GM23338 (cell line): ENCODE data around the gene INO80E. TPM values are rescaled to one million over a fixed set of nuclear protein-coding genes. Genes with fewer than 3 reads are reported as not detected.
"Not testable (repeated sequence)": the region's sequence is repeated elsewhere in the genome, so short reads cannot be mapped to it uniquely, and the experiment has no call there.

ENCODE experiments used
- ATAC-seq: fragments of 200-7000 bp; cut with Tn5 transposase; 3 replicates; pipeline ENCODE4 v1.9.1; 2020
- DNase-seq: peaks from one replicate; pipeline ENCODE4 v3.0.0-alpha.2; 2015; ENCODE audit warnings: low spot score
- H2AFZ ChIP-seq: fragments of 200-600 bp; sonication (generic); 2 replicates; pipeline ENCODE4 v1.8.0; 2016; ENCODE audit warnings: antibody characterized with exemption, mild to moderate bottlenecking, moderate library complexity
- H3F3A ChIP-seq: fragments of 200-600 bp; sonication (generic); replicated peaks from 2 replicates; pipeline ENCODE4 v1.8.0; 2017; ENCODE audit warnings: antibody characterized with exemption, mixed run types, low read depth
- H3K27ac ChIP-seq: fragments of 200-600 bp; sonication (generic); 2 replicates; pipeline ENCODE4 v1.6.1; 2016; ENCODE audit warnings: low read depth
- H3K27me3 ChIP-seq: fragments of 200-600 bp; sonication (generic); 2 replicates; pipeline ENCODE4 v1.8.0; 2016; ENCODE audit warnings: mild to moderate bottlenecking, mixed run types, moderate library complexity; ENCODE audit not compliant: insufficient read depth
- H3K36me3 ChIP-seq: fragments of 200-600 bp; sonication (generic); 2 replicates; pipeline ENCODE4 v1.8.0; 2016; ENCODE audit warnings: mild to moderate bottlenecking; ENCODE audit not compliant: insufficient read depth
- H3K4me1 ChIP-seq: fragments of 200-600 bp; sonication (generic); 2 replicates; pipeline ENCODE4 v1.8.0; 2016; ENCODE audit warnings: mild to moderate bottlenecking, moderate library complexity; ENCODE audit not compliant: insufficient read depth
- H3K4me2 ChIP-seq: fragments of 200-600 bp; sonication (generic); 2 replicates; pipeline ENCODE4 v1.7.1; 2017; ENCODE audit warnings: mixed run types
- H3K4me3 ChIP-seq: fragments of 200-600 bp; sonication (generic); 2 replicates; pipeline ENCODE4 v1.6.1; 2016; ENCODE audit warnings: mixed run types
- H3K79me2 ChIP-seq: fragments of 200-600 bp; sonication (generic); replicated peaks from 2 replicates; pipeline ENCODE4 v1.8.0; 2017; ENCODE audit warnings: mild to moderate bottlenecking; ENCODE audit not compliant: insufficient read depth
- H3K9me2 ChIP-seq: fragments of 200-600 bp; sonication (generic); 2 replicates; pipeline ENCODE4 v1.8.0; 2017; ENCODE audit not compliant: insufficient read depth
- H4K20me1 ChIP-seq: fragments of 200-600 bp; sonication (generic); replicated peaks from 2 replicates; pipeline ENCODE4 v1.8.0; 2017; ENCODE audit warnings: mild to moderate bottlenecking; ENCODE audit not compliant: insufficient read depth
- H3K27ac Mint-ChIP-seq: 2 replicates; pipeline ENCODE4 v1.8.0; 2020; ENCODE audit warnings: inconsistent platforms, mild to moderate bottlenecking, moderate library complexity, mixed read lengths
- H3K27me3 Mint-ChIP-seq: 3 replicates; pipeline ENCODE4 v1.8.0; 2022; ENCODE audit warnings: low read depth, mild to moderate bottlenecking, moderate library complexity, mixed read lengths, inconsistent platforms; ENCODE audit not compliant: insufficient read depth, poor library complexity
- H3K36me3 Mint-ChIP-seq: 3 replicates; pipeline ENCODE4 v1.8.0; 2021; ENCODE audit warnings: low read depth, mild to moderate bottlenecking, inconsistent platforms, moderate library complexity, mixed read lengths
- H3K4me1 Mint-ChIP-seq: 3 replicates; pipeline ENCODE4 v1.8.0; 2020; ENCODE audit warnings: mild to moderate bottlenecking, inconsistent platforms, mixed read lengths
- H3K4me3 Mint-ChIP-seq: 3 replicates; pipeline ENCODE4 v1.8.0; 2021; ENCODE audit warnings: moderate library complexity, mild to moderate bottlenecking, inconsistent platforms, mixed read lengths
- H3K9me3 Mint-ChIP-seq: 3 replicates; pipeline ENCODE4 v1.8.0; 2020; ENCODE audit warnings: moderate library complexity, mild to moderate bottlenecking, inconsistent platforms, mixed read lengths
- CREB1 ChIP-seq: fragments of 250-450 bp; sonication (Bioruptor Pico); IDR thresholded peaks from 2 replicates; pipeline ENCODE4 v1.5.0; 2020; ENCODE audit warnings: low read depth, mild to moderate bottlenecking, moderate library complexity
- EZH2phosphoT487 ChIP-seq: fragments of 200-600 bp; sonication (generic); IDR thresholded peaks from one replicate; pipeline ENCODE4 v1.8.1; 2018; ENCODE audit warnings: antibody characterized with exemption; ENCODE audit not compliant: unreplicated experiment
- NANOG ChIP-seq: IDR thresholded peaks from 2 replicates; pipeline ENCODE4 v1.6.1; 2016; ENCODE audit warnings: antibody characterized with exemption, borderline replicate concordance
- polyA plus RNA-seq: library from polyadenylated mRNA; unstranded; fragments of >200 nt; fragmentation: Nextera tagmentation; extraction: Ambion mirVana; gene quantifications from 2 replicates; pipeline ENCODE4 v1.2.1, GENCODE V29; 2016
- total RNA-seq: library from RNA; depleted of rRNA; stranded (reverse); fragments of >200 nt; shearing (Covaris generic); gene quantifications from 2 replicates; pipeline ENCODE4 v1.2.3, GENCODE V29; 2014
- TF ChIP-seq, protein P1 (sequence below): IDR thresholded peaks from one replicate; pipeline ENCODE4 v1.6.1; 2018; ENCODE audit warnings: antibody characterized with exemption; ENCODE audit not compliant: unreplicated experiment

Gene INO80E
- total and polyA plus RNA-seq, 2 experiments from 2014 or later, result 66.0 to 71.0 TPM

DNA sequence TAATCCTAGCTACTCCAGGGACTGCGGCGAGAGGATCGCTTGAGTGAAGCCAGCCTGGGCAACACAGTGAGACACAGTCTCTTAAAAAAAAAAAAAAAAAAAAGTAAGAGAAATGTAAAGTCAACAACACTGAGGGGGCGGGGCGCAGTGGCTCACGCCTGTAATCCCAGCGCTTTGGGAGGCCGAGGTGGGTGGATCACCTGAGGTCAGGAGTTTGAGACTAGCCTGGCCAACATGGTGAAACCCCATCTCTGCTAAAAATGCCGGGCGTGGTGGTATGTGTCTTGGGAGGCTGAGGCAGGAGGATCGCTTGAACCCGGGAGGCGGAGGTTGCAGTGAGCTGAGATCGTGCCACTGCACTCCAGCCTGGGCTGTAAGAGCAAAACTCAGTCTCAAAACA is 16.6 kb downstream of the INO80E start:
- Histone ChIP-seq H3K4me2 (peak overlapping the region; percentile 87), H3K27me3 (peaks cover 33% of the 10 kb centered on the region), H3K4me3 (peak overlapping the region; percentile 91; the same call in 1 of the 2 replicates), H3K4me1 (peaks cover 11% of the 10 kb centered on the region; the same call in 1 of the 2 replicates)
- H3K36me3 Mint-ChIP-seq, ATAC-seq, H3K9me3 Mint-ChIP-seq, H3F3A ChIP-seq, H3K27ac Mint-ChIP-seq, H4K20me1 ChIP-seq, DNase-seq, H3K9me2 ChIP-seq, H2AFZ ChIP-seq, H3K27ac ChIP-seq, H3K79me2 ChIP-seq, H3K36me3 ChIP-seq: not testable (repeated sequence)
- Mint-ChIP-seq H3K4me3 (0 out of 3 replicates have a peak overlapping the region, but pooled peaks have one; percentile 77), H3K4me1 (peaks cover 19% of the 10 kb centered on the region), H3K27me3 (peaks cover 28% of the 10 kb centered on the region)

DNA sequence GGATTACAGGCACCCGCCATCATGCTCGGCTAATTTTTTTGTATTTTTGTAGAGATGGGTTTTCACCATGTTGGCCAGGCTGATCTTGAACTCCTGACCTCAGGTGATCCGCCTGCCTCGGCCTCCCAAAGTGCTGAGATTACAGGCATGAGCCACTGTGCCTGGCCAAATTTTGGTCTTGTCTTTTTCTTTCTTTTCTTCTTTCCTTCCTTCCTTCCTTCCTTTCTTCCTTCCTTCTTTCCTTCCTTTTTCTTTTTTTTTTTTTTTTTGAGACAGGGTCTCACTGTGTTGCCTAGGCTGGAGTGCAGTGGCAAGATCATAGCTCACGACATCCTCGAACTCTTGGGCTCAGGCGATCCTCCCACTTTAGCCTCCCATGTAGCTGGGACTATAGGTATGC is 19.4 kb downstream of the INO80E start:
- not testable (repeated sequence) for H3F3A ChIP-seq, H3K9me2 ChIP-seq, H3K79me2 ChIP-seq, H3K36me3 ChIP-seq, H3K36me3 Mint-ChIP-seq, H2AFZ ChIP-seq, H4K20me1 ChIP-seq, H3K4me1 ChIP-seq, ATAC-seq, DNase-seq, H3K4me3 Mint-ChIP-seq, H3K4me1 Mint-ChIP-seq, H3K4me2 ChIP-seq, H3K27ac Mint-ChIP-seq, H3K9me3 Mint-ChIP-seq, H3K4me3 ChIP-seq, H3K27ac ChIP-seq
- H3K27me3 ChIP-seq, result peaks cover 18% of the 10 kb centered on the region
- peaks cover 18% of the 10 kb centered on the region for H3K27me3 Mint-ChIP-seq

DNA sequence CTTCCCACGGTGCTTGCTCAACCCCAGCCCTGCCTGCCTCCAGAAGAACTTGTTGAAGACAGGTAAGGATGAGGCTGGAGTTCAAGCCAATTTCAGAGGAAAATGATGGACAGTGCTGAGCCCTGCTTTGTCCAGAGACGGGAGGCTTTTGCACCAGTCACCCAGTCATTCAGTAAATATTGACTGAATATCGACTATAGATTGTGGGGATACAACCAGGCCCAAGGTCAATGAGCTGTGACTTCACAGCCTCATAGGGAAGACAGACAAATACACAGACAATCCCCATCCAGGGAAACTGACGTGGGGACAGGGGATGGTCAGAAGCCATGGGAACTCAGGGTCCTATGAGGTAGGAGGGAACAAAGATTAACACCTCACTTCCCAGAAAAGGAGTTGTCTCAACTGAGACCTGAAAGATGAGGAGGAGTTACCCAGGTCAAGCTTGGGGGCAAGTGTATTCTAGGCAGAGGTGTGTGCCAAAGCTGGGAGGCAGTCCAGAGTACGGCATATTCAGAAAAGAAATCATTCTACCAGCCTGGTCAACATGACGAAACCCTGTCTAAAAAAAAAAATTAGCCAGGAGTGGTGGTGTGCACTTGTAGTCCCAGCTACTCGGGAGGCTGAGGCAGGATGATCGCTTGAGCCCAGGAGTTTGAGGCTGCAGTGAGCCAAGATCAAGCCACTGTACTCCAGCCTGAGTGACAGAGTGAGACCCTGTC is 20.7 kb downstream of the INO80E start:
- Mint-ChIP-seq H3K27me3 (peaks cover 16% of the 10 kb centered on the region), H3K4me3 (no peak overlapping the region; the same call in 2 of the 3 replicates), H3K27ac (no peak overlapping the region), H3K36me3 (peaks cover 4% of the 10 kb centered on the region), H3K4me1 (peaks cover 5% of the 10 kb centered on the region), H3K9me3 (peaks cover 2% of the 10 kb centered on the region; the same call in 1 of the 3 replicates)
- no peak for DNase-seq
- Histone ChIP-seq H3K27ac (no peak overlapping the region), H2AFZ (no peak overlapping the region), H3K79me2 (no peaks in the 10 kb centered on the region), H3K4me2 (no peak overlapping the region), H3K4me3 (no peak overlapping the region), H3K4me1 (peaks cover 6% of the 10 kb centered on the region; the same call in 1 of the 2 replicates), H3K36me3 (no peaks in the 10 kb centered on the region), H3K27me3 (peaks cover 13% of the 10 kb centered on the region), H3F3A (0 out of 2 replicates have a peak, but pooled peaks cover 8% of the 10 kb centered on the region), H4K20me1 (no peaks in the 10 kb centered on the region), H3K9me2 (no peaks in the 10 kb centered on the region)
- TF ChIP-seq CREB1 (CRISPR knock-in tag) (no peak), EZH2phosphoT487 (no peak), NANOG (no peak)
- TF ChIP-seq, protein P1, sequence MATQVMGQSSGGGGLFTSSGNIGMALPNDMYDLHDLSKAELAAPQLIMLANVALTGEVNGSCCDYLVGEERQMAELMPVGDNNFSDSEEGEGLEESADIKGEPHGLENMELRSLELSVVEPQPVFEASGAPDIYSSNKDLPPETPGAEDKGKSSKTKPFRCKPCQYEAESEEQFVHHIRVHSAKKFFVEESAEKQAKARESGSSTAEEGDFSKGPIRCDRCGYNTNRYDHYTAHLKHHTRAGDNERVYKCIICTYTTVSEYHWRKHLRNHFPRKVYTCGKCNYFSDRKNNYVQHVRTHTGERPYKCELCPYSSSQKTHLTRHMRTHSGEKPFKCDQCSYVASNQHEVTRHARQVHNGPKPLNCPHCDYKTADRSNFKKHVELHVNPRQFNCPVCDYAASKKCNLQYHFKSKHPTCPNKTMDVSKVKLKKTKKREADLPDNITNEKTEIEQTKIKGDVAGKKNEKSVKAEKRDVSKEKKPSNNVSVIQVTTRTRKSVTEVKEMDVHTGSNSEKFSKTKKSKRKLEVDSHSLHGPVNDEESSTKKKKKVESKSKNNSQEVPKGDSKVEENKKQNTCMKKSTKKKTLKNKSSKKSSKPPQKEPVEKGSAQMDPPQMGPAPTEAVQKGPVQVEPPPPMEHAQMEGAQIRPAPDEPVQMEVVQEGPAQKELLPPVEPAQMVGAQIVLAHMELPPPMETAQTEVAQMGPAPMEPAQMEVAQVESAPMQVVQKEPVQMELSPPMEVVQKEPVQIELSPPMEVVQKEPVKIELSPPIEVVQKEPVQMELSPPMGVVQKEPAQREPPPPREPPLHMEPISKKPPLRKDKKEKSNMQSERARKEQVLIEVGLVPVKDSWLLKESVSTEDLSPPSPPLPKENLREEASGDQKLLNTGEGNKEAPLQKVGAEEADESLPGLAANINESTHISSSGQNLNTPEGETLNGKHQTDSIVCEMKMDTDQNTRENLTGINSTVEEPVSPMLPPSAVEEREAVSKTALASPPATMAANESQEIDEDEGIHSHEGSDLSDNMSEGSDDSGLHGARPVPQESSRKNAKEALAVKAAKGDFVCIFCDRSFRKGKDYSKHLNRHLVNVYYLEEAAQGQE, result no peak
- ATAC-seq, result no peak
